Ishikawa (cell line): Measurements from ENCODE around the gene TMEM144.

Experiments
- CEBPB ChIP-seq: IDR thresholded peaks from 2 replicates; pipeline ENCODE4 v1.6.1; 2012
- CREB1 ChIP-seq: IDR thresholded peaks from 2 replicates; pipeline ENCODE4 v1.6.1; 2012; ENCODE audit warnings: low read depth
- EGR1 ChIP-seq: IDR thresholded peaks from 2 replicates; pipeline ENCODE4 v1.6.1; 2012
- EP300 ChIP-seq: IDR thresholded peaks from 2 replicates; pipeline ENCODE4 v1.6.1; 2012; ENCODE audit warnings: borderline replicate concordance
- FOXM1 ChIP-seq: IDR thresholded peaks from 2 replicates; pipeline ENCODE4 v1.6.1; 2012; ENCODE audit warnings: low read depth, borderline replicate concordance
- MAX ChIP-seq: IDR thresholded peaks from 2 replicates; pipeline ENCODE4 v1.6.1; 2012
- NFIC ChIP-seq: IDR thresholded peaks from 2 replicates; pipeline ENCODE4 v1.6.1; 2012
- RAD21 ChIP-seq: IDR thresholded peaks from 2 replicates; pipeline ENCODE4 v1.6.1; 2012; ENCODE audit warnings: low read depth
- REST ChIP-seq: IDR thresholded peaks from 2 replicates; pipeline ENCODE4 v1.6.1; 2012; ENCODE audit warnings: low read depth, mild to moderate bottlenecking
- TAF1 ChIP-seq: IDR thresholded peaks from 2 replicates; pipeline ENCODE4 v1.6.1; 2012; ENCODE audit warnings: low read depth, mild to moderate bottlenecking
- TCF12 ChIP-seq: IDR thresholded peaks from 2 replicates; pipeline ENCODE4 v1.6.1; 2012; ENCODE audit warnings: low read depth
- TEAD4 ChIP-seq: IDR thresholded peaks from 2 replicates; pipeline ENCODE4 v1.6.1; 2012
- USF1 ChIP-seq: IDR thresholded peaks from 2 replicates; pipeline ENCODE4 v1.6.1; 2012
- YY1 ChIP-seq: IDR thresholded peaks from 2 replicates; pipeline ENCODE4 v1.6.1; 2012; ENCODE audit warnings: low read depth
- ZBTB7A ChIP-seq: IDR thresholded peaks from 2 replicates; pipeline ENCODE4 v1.6.1; 2012; ENCODE audit warnings: low read depth

The TMEM144 gene

GRCh38 chr4:158200214-158200613, 10.1 kb upstream of the TMEM144 start:
- no peak for TF ChIP-seq NFIC
- no peak for TF ChIP-seq USF1
- no peak for TF ChIP-seq ZBTB7A

- TF ChIP-seq MAX, result no peak
- no peak for TF ChIP-seq FOXM1
- TF ChIP-seq CREB1, result no peak
- TF ChIP-seq RAD21, result no peak
- TF ChIP-seq NFIC, result no peak
- no peak for TF ChIP-seq CEBPB
- TF ChIP-seq TCF12, result no peak
- no peak for TF ChIP-seq USF1
- no peak for TF ChIP-seq EP300
- no peak for TF ChIP-seq TEAD4
- no peak for TF ChIP-seq TAF1
- TF ChIP-seq ZBTB7A, result no peak
- no peak for TF ChIP-seq YY1
- no peak for TF ChIP-seq EGR1
These were observed 9.0 kb upstream of the TMEM144 start for GRCh38 chr4:158201322-158201721.

GRCh38 chr4:158201876-158202275, 8.4 kb upstream of the TMEM144 start:
- no peak for TF ChIP-seq USF1
- TF ChIP-seq TAF1, result no peak
- TF ChIP-seq RAD21, result no peak
- TF ChIP-seq REST, result no peak
- TF ChIP-seq FOXM1, result no peak
- TF ChIP-seq EP300, result no peak
- no peak for TF ChIP-seq TCF12
- TF ChIP-seq NFIC, result no peak
- no peak for TF ChIP-seq MAX
- no peak for TF ChIP-seq TEAD4
- TF ChIP-seq CEBPB, result no peak
- no peak for TF ChIP-seq ZBTB7A
- no peak for TF ChIP-seq CREB1
- no peak for TF ChIP-seq EGR1

GRCh38 chr4:158202481-158202880, 7.8 kb upstream of the TMEM144 start:
- TF ChIP-seq REST (no peak), EGR1 (no peak), YY1 (no peak), RAD21 (no peak), USF1 (no peak), CEBPB (no peak), TAF1 (no peak), TCF12 (no peak), FOXM1 (no peak), MAX (no peak), EP300 (no peak), CREB1 (no peak), NFIC (no peak), TEAD4 (no peak), ZBTB7A (no peak)

GRCh38 chr4:158203436-158203835, 6.8 kb upstream of the TMEM144 start:
- no peak for TF ChIP-seq YY1
- no peak for TF ChIP-seq EGR1
- no peak for TF ChIP-seq EP300
- TF ChIP-seq USF1, result no peak
- TF ChIP-seq CEBPB, result no peak
- no peak for TF ChIP-seq CREB1
